Keratinocyte (primary cell): Measurements from ENCODE around the gene KLHL14. TPM values are rescaled to one million over a fixed set of nuclear protein-coding genes. Genes with fewer than 3 reads are reported as not detected.

ENCODE experiments used
- DNase-seq: peaks from one replicate; pipeline ENCODE4 v3.0.0-alpha.2; 2011; ENCODE audit warnings: low read depth, missing footprints, low spot score
- FAIRE-seq: peaks from 2 replicates; lab custom pipeline; 2011; peaks lifted over from hg19 to GRCh38; lab: Jason Lieb, UNC
- H2AFZ ChIP-seq: 2 replicates; pipeline ENCODE4 v1.6.0; 2012; ENCODE audit warnings: low read length, control low read depth, inconsistent platforms; ENCODE audit not compliant: control insufficient read depth
- H3K27ac ChIP-seq: 2 replicates; pipeline ENCODE4 v1.5.1; 2011; ENCODE audit warnings: low read length; ENCODE audit not compliant: control insufficient read depth, insufficient read depth
- H3K27me3 ChIP-seq: 3 replicates; pipeline ENCODE4 v1.6.0; 2011; ENCODE audit warnings: low read length; ENCODE audit not compliant: control insufficient read depth, insufficient read depth; ENCODE audit errors: extremely low read depth
- H3K36me3 ChIP-seq, 2 experiments: 2 replicates in 1 of 2; 3 replicates in 1 of 2; pipeline ENCODE4 v1.5.1; 2011; ENCODE audit warnings: low read length in 2 of 2, mild to moderate bottlenecking in 1 of 2; ENCODE audit not compliant: control insufficient read depth in 2 of 2, insufficient read depth in 2 of 2; ENCODE audit errors: extremely low read depth in 1 of 2
- H3K4me1 ChIP-seq: 3 replicates; pipeline ENCODE4 v1.5.1; 2011; ENCODE audit warnings: low read length; ENCODE audit not compliant: control insufficient read depth, insufficient read depth; ENCODE audit errors: extremely low read depth
- H3K4me2 ChIP-seq: 3 replicates; pipeline ENCODE4 v1.6.0; 2011; ENCODE audit warnings: low read depth, low read length; ENCODE audit not compliant: control insufficient read depth, insufficient read depth; ENCODE audit errors: extremely low read depth
- H3K4me3 ChIP-seq, 3 experiments: fragments of 200-600 bp in 1 of 3; sonication (generic) in 1 of 3; 2 replicates in 2 of 3; 3 replicates in 1 of 3; pipeline ENCODE4 v1.5.1; 2011 to 2016; ENCODE audit warnings: low read length in 3 of 3, mild to moderate bottlenecking in 3 of 3, control low read depth in 2 of 3, inconsistent platforms in 1 of 3, low read depth in 1 of 3, mixed read lengths in 1 of 3, mixed run types in 1 of 3, moderate library complexity in 1 of 3; ENCODE audit not compliant: control insufficient read depth in 2 of 3, insufficient read depth in 2 of 3; ENCODE audit errors: extremely low read depth in 1 of 3
- H3K79me2 ChIP-seq: 2 replicates; pipeline ENCODE4 v1.6.0; 2012; ENCODE audit warnings: low read length; ENCODE audit not compliant: control insufficient read depth, insufficient read depth
- H3K9ac ChIP-seq: 3 replicates; pipeline ENCODE4 v1.6.0; 2011; ENCODE audit warnings: low read length; ENCODE audit not compliant: control insufficient read depth, insufficient read depth; ENCODE audit errors: extremely low read depth
- H3K9me1 ChIP-seq: 3 replicates; pipeline ENCODE4 v1.6.0; 2011; ENCODE audit warnings: low read length; ENCODE audit not compliant: control insufficient read depth, insufficient read depth; ENCODE audit errors: extremely low read depth
- H3K9me3 ChIP-seq: 2 replicates; pipeline ENCODE4 v1.5.1; 2012; ENCODE audit warnings: low read depth, low read length; ENCODE audit not compliant: control insufficient read depth
- H4K20me1 ChIP-seq: 3 replicates; pipeline ENCODE4 v1.6.0; 2011; ENCODE audit warnings: low read length; ENCODE audit not compliant: control insufficient read depth, insufficient read depth; ENCODE audit errors: extremely low read depth
- CTCF ChIP-seq, 3 experiments: IDR thresholded peaks in 1 of 3; conservative IDR thresholded peaks in 1 of 3; optimal IDR thresholded peaks in 1 of 3; 2 replicates in 2 of 3; 3 replicates in 1 of 3; pipeline versions ENCODE3 to v1.5.1; 2011; ENCODE audit warnings: low read length in 3 of 3, mild to moderate bottlenecking in 3 of 3, moderate library complexity in 2 of 3, control low read depth in 1 of 3, inconsistent platforms in 1 of 3; ENCODE audit not compliant: insufficient read depth in 2 of 3; ENCODE audit errors: extremely low read depth in 1 of 3
- EZH2 ChIP-seq: IDR thresholded peaks from one replicate; pipeline ENCODE4 v1.6.1; 2012; ENCODE audit warnings: inconsistent platforms, mild to moderate bottlenecking, low read length, moderate library complexity
- dilution Hi-C: fragments of 300-500 bp; cut with MboI; formaldehyde crosslinking; loops from one replicate; pipeline ENCODE4 v1.7.0; 2020; ENCODE audit warnings: low sequenced_read_pairs; ENCODE audit not compliant: extremely low pct_ligation_motif_present
- polyA plus RNA-seq, 5 experiments: library from polyadenylated mRNA; depleted of rRNA in 3 of 5; stranded (reverse) in 3 of 5; stranded (forward) in 1 of 5; unstranded in 1 of 5; fragments of >200 nt; gene quantifications; 1 replicate in 1 of 5; 2 replicates in 3 of 5; 3 replicates in 1 of 5; pipeline versions ENCODE4 v1.2.1 to v1.2.3, GENCODE V29; 2011 to 2012; ENCODE audit warnings: missing spikeins in 2 of 5, low read depth in 1 of 5, low replicate concordance in 1 of 5

Gene KLHL14
- polyA plus RNA-seq, 1 donor (not counting 4 experiments of a cell fraction or from before 2014, with no cell fraction given), result not detected

GRCh38 chr18:32815881-32816280 is 43.1 kb upstream of the KLHL14 start:
- no peaks in the 10 kb centered on the region for H3K9me1 ChIP-seq
- FAIRE-seq, result no peak
- no peak for TF ChIP-seq CTCF (optimal IDR thresholded peaks at IDR 0.05 in 1 of 3, IDR thresholded peaks at IDR 0.05 in 1 of 3, conservative IDR thresholded peaks at IDR 0.05 in 1 of 3; ENCODE audit: extremely low read depth in 1 of 3, insufficient read depth in 2 of 3, low read length in 3 of 3)
- TF ChIP-seq EZH2, result no peak
- no peaks in the 10 kb centered on the region for H3K9me3 ChIP-seq
- H3K36me3 ChIP-seq, result no peaks in the 10 kb centered on the region
- dilution Hi-C loops, result no loop called here
- H4K20me1 ChIP-seq, result no peaks in the 10 kb centered on the region
- no peak overlapping the region for H2AFZ ChIP-seq
- no peak overlapping the region for H3K9ac ChIP-seq
- DNase-seq, result no peak
- H3K4me1 ChIP-seq, result no peaks in the 10 kb centered on the region
- no peak overlapping the region for H3K4me2 ChIP-seq
- H3K27ac ChIP-seq, result no peak overlapping the region
- H3K27me3 ChIP-seq, result no peaks in the 10 kb centered on the region
- H3K4me3 ChIP-seq, result no peak overlapping the region
- H3K79me2 ChIP-seq, result no peaks in the 10 kb centered on the region

GRCh38 chr18:32812342-32812741 is 39.5 kb upstream of the KLHL14 start:
- H3K36me3 ChIP-seq, result no peaks in the 10 kb centered on the region
- no peak for TF ChIP-seq EZH2
- H4K20me1 ChIP-seq, result no peaks in the 10 kb centered on the region
- no peak overlapping the region for H2AFZ ChIP-seq
- dilution Hi-C loops, result no loop called here
- DNase-seq (no peak), FAIRE-seq (no peak)
- no peak overlapping the region for H3K9ac ChIP-seq
- H3K9me1 ChIP-seq, result no peaks in the 10 kb centered on the region
- no peaks in the 10 kb centered on the region for H3K79me2 ChIP-seq
- no peak overlapping the region for H3K4me2 ChIP-seq
- H3K9me3 ChIP-seq, result no peaks in the 10 kb centered on the region
- no peak overlapping the region for H3K4me3 ChIP-seq
- no peak overlapping the region for H3K27ac ChIP-seq
- no peaks in the 10 kb centered on the region for H3K4me1 ChIP-seq
- H3K27me3 ChIP-seq, result no peaks in the 10 kb centered on the region

- no peak overlapping the region for H3K27ac ChIP-seq
- no peaks in the 10 kb centered on the region for H3K9me3 ChIP-seq
- DNase-seq, result no peak
- no peak for FAIRE-seq
- H3K4me2 ChIP-seq, result no peak overlapping the region
- H3K9ac ChIP-seq, result no peak overlapping the region
- no peaks in the 10 kb centered on the region for H3K27me3 ChIP-seq
- dilution Hi-C loops, result no loop called here
- no peaks in the 10 kb centered on the region for H3K36me3 ChIP-seq
- H2AFZ ChIP-seq, result no peak overlapping the region
- no peaks in the 10 kb centered on the region for H3K4me1 ChIP-seq
- no peaks in the 10 kb centered on the region for H3K79me2 ChIP-seq
- no peaks in the 10 kb centered on the region for H4K20me1 ChIP-seq
- no peaks in the 10 kb centered on the region for H3K9me1 ChIP-seq
- H3K4me3 ChIP-seq, result no peak overlapping the region
- TF ChIP-seq CTCF (optimal IDR thresholded peaks at IDR 0.05 in 1 of 3, IDR thresholded peaks at IDR 0.05 in 1 of 3, conservative IDR thresholded peaks at IDR 0.05 in 1 of 3; ENCODE audit: extremely low read depth in 1 of 3, insufficient read depth in 2 of 3, low read length in 3 of 3), result no peak
- no peak for TF ChIP-seq EZH2
Measured at GRCh38 chr18:32810314-32810713, 37.5 kb upstream of the KLHL14 start.
